ENCODE measurements around the gene OSER1.

OSER1 gene

GRCh38 chr20:44187772-44188709, 22.5 kb downstream of the OSER1 start:
- no peak for DNase-seq (ENCODE audit: low read depth, low spot score)
- WGBS (ENCODE audit: insufficient coverage, insufficient read length): 100% methylated on average over 2 of the region's 8 CpGs
- H3K27me3 ChIP-seq (ENCODE audit: control insufficient read depth, insufficient read depth, low read length): no peaks in the 10 kb centered on the region
- H3K36me3 ChIP-seq (ENCODE audit: control insufficient read depth, insufficient read depth, low read length): no peaks in the 10 kb centered on the region; the same call in 1 of the 2 replicates
- H3K9me3 ChIP-seq (ENCODE audit: control insufficient read depth, insufficient read depth, low read length): no peaks in the 10 kb centered on the region
- H3K4me3 ChIP-seq (ENCODE audit: low read length): no peak overlapping the region; the same call in 1 of the 2 replicates
- H3K4me1 ChIP-seq (ENCODE audit: control insufficient read depth, insufficient read depth, low read length): peaks cover 7% of the 10 kb centered on the region
- H3K27ac ChIP-seq (ENCODE audit: low read length): no peak overlapping the region

- DNase-seq (ENCODE audit: low read depth, low spot score): no peak
- Histone ChIP-seq H3K27me3 (ENCODE audit: control insufficient read depth, insufficient read depth, low read length) (no peaks in the 10 kb centered on the region), H3K4me1 (ENCODE audit: control insufficient read depth, insufficient read depth, low read length) (peaks cover 7% of the 10 kb centered on the region), H3K36me3 (ENCODE audit: control insufficient read depth, insufficient read depth, low read length) (no peaks in the 10 kb centered on the region; the same call in 1 of the 2 replicates), H3K9me3 (ENCODE audit: control insufficient read depth, insufficient read depth, low read length) (no peaks in the 10 kb centered on the region), H3K4me3 (ENCODE audit: low read length) (peak within 1 kb of the TSS; percentile 40; the same call in 1 of the 2 replicates), H3K27ac (ENCODE audit: low read length) (no peak within 1 kb of the TSS)
- no CpG with 5 or more reads among the region's 24 CpGs for WGBS (ENCODE audit: insufficient coverage, insufficient read length)
Measured at GRCh38 chr20:44187054-44187771, 23.4 kb downstream of the OSER1 start, which contains the start of gene JPH2. TSS of gene JPH2 (minus strand) at chr20:44187188. CDS start at chr20:44186705, 483 bp downstream.

GRCh38 chr20:44186674-44187053, 23.9 kb downstream of the OSER1 start:
- Histone ChIP-seq H3K27me3 (ENCODE audit: control insufficient read depth, insufficient read depth, low read length) (no peaks in the 10 kb centered on the region), H3K36me3 (ENCODE audit: control insufficient read depth, insufficient read depth, low read length) (no peaks in the 10 kb centered on the region; the same call in 1 of the 2 replicates), H3K9me3 (ENCODE audit: control insufficient read depth, insufficient read depth, low read length) (no peaks in the 10 kb centered on the region), H3K27ac (ENCODE audit: low read length) (no peak overlapping the region), H3K4me1 (ENCODE audit: control insufficient read depth, insufficient read depth, low read length) (peaks cover 7% of the 10 kb centered on the region), H3K4me3 (ENCODE audit: low read length) (peak overlapping the region; percentile 40; the same call in 1 of the 2 replicates)
- whole genome bisulfite sequencing (ENCODE audit: insufficient coverage, insufficient read length): no CpG with 5 or more reads among the region's 14 CpGs
- no peak for DNase-seq (ENCODE audit: low read depth, low spot score)

GRCh38 chr20:44186201-44186600, 24.4 kb downstream of the OSER1 start:
- Histone ChIP-seq H3K4me1 (ENCODE audit: control insufficient read depth, insufficient read depth, low read length) (peaks cover 7% of the 10 kb centered on the region), H3K27ac (ENCODE audit: low read length) (no peak overlapping the region), H3K9me3 (ENCODE audit: control insufficient read depth, insufficient read depth, low read length) (no peaks in the 10 kb centered on the region), H3K27me3 (ENCODE audit: control insufficient read depth, insufficient read depth, low read length) (no peaks in the 10 kb centered on the region), H3K36me3 (ENCODE audit: control insufficient read depth, insufficient read depth, low read length) (no peaks in the 10 kb centered on the region; the same call in 1 of the 2 replicates), H3K4me3 (ENCODE audit: low read length) (no peak overlapping the region)
- DNase-seq (ENCODE audit: low read depth, low spot score): no peak
- WGBS (ENCODE audit: insufficient coverage, insufficient read length): no CpG with 5 or more reads among the region's 14 CpGs

GRCh38 chr20:44185574-44185973, 25.0 kb downstream of the OSER1 start:
- no peaks in the 10 kb centered on the region for H3K27me3 ChIP-seq (ENCODE audit: control insufficient read depth, insufficient read depth, low read length)
- no peak for DNase-seq (ENCODE audit: low read depth, low spot score)
- H3K4me1 ChIP-seq (ENCODE audit: control insufficient read depth, insufficient read depth, low read length): peaks cover 7% of the 10 kb centered on the region
- H3K4me3 ChIP-seq (ENCODE audit: low read length): no peak overlapping the region
- H3K9me3 ChIP-seq (ENCODE audit: control insufficient read depth, insufficient read depth, low read length): no peaks in the 10 kb centered on the region
- no peaks in the 10 kb centered on the region; the same call in 1 of the 2 replicates for H3K36me3 ChIP-seq (ENCODE audit: control insufficient read depth, insufficient read depth, low read length)
- WGBS (ENCODE audit: insufficient coverage, insufficient read length): no CpG with 5 or more reads among the region's 4 CpGs
- no peak overlapping the region for H3K27ac ChIP-seq (ENCODE audit: low read length)

GRCh38 chr20:44183282-44183681, 27.3 kb downstream of the OSER1 start:
- Histone ChIP-seq H3K9me3 (ENCODE audit: control insufficient read depth, insufficient read depth, low read length) (no peaks in the 10 kb centered on the region), H3K27me3 (ENCODE audit: control insufficient read depth, insufficient read depth, low read length) (no peaks in the 10 kb centered on the region), H3K4me1 (ENCODE audit: control insufficient read depth, insufficient read depth, low read length) (peaks cover 7% of the 10 kb centered on the region), H3K36me3 (ENCODE audit: control insufficient read depth, insufficient read depth, low read length) (no peaks in the 10 kb centered on the region; the same call in 1 of the 2 replicates), H3K4me3 (ENCODE audit: low read length) (no peak overlapping the region), H3K27ac (ENCODE audit: low read length) (no peak overlapping the region)
- no peak for DNase-seq (ENCODE audit: low read depth, low spot score)
- no CpG with 5 or more reads among the region's 7 CpGs for WGBS (ENCODE audit: insufficient coverage, insufficient read length)

- Histone ChIP-seq H3K4me3 (ENCODE audit: low read length) (no peak overlapping the region), H3K36me3 (ENCODE audit: control insufficient read depth, insufficient read depth, low read length) (no peaks in the 10 kb centered on the region; the same call in 1 of the 2 replicates), H3K9me3 (ENCODE audit: control insufficient read depth, insufficient read depth, low read length) (no peaks in the 10 kb centered on the region), H3K27me3 (ENCODE audit: control insufficient read depth, insufficient read depth, low read length) (no peaks in the 10 kb centered on the region), H3K4me1 (ENCODE audit: control insufficient read depth, insufficient read depth, low read length) (peaks cover 7% of the 10 kb centered on the region), H3K27ac (ENCODE audit: low read length) (no peak overlapping the region)
- DNase-seq (ENCODE audit: low read depth, low spot score): no peak
- no CpG with 5 or more reads among the region's 3 CpGs for WGBS (ENCODE audit: insufficient coverage, insufficient read length)
Measured at GRCh38 chr20:44182863-44183262, 27.7 kb downstream of the OSER1 start.

- H3K27me3 ChIP-seq (ENCODE audit: control insufficient read depth, insufficient read depth, low read length): no peaks in the 10 kb centered on the region
- no peak overlapping the region for H3K4me3 ChIP-seq (ENCODE audit: low read length)
- H3K4me1 ChIP-seq (ENCODE audit: control insufficient read depth, insufficient read depth, low read length): peaks cover 4% of the 10 kb centered on the region; the same call in 1 of the 2 replicates
- no peak for DNase-seq (ENCODE audit: low read depth, low spot score)
- H3K36me3 ChIP-seq (ENCODE audit: control insufficient read depth, insufficient read depth, low read length): no peaks in the 10 kb centered on the region; the same call in 1 of the 2 replicates
- WGBS (ENCODE audit: insufficient coverage, insufficient read length): no CpG with 5 or more reads among the region's 13 CpGs
- H3K27ac ChIP-seq (ENCODE audit: low read length): no peak overlapping the region
- no peaks in the 10 kb centered on the region for H3K9me3 ChIP-seq (ENCODE audit: control insufficient read depth, insufficient read depth, low read length)
Measured at GRCh38 chr20:44182135-44182765, 28.3 kb downstream of the OSER1 start.

- DNase-seq (ENCODE audit: low read depth, low spot score): no peak
- no CpG with 5 or more reads among the region's 11 CpGs for WGBS (ENCODE audit: insufficient coverage, insufficient read length)
Measured at GRCh38 chr20:44181611-44182010, 29.0 kb downstream of the OSER1 start.

GRCh38 chr20:44180814-44181213, 29.8 kb downstream of the OSER1 start:
- Histone ChIP-seq H3K4me1 (ENCODE audit: control insufficient read depth, insufficient read depth, low read length) (no peaks in the 10 kb centered on the region; the same call in 1 of the 2 replicates), H3K9me3 (ENCODE audit: control insufficient read depth, insufficient read depth, low read length) (no peaks in the 10 kb centered on the region), H3K27ac (ENCODE audit: low read length) (no peak overlapping the region), H3K4me3 (ENCODE audit: low read length) (no peak overlapping the region), H3K27me3 (ENCODE audit: control insufficient read depth, insufficient read depth, low read length) (no peaks in the 10 kb centered on the region), H3K36me3 (ENCODE audit: control insufficient read depth, insufficient read depth, low read length) (no peaks in the 10 kb centered on the region)
- no CpG with 5 or more reads among the region's 9 CpGs for WGBS (ENCODE audit: insufficient coverage, insufficient read length)
- no peak for DNase-seq (ENCODE audit: low read depth, low spot score)

More at GRCh38 chr20:44181611-44182010, 29.0 kb downstream of the OSER1 start:
- H3K4me1 ChIP-seq (ENCODE audit: control insufficient read depth, insufficient read depth, low read length): peaks cover 2% of the 10 kb centered on the region; the same call in 1 of the 2 replicates
- H3K9me3 ChIP-seq (ENCODE audit: control insufficient read depth, insufficient read depth, low read length): no peaks in the 10 kb centered on the region
- no peaks in the 10 kb centered on the region; the same call in 1 of the 2 replicates for H3K36me3 ChIP-seq (ENCODE audit: control insufficient read depth, insufficient read depth, low read length)
- no peak overlapping the region for H3K27ac ChIP-seq (ENCODE audit: low read length)
- H3K27me3 ChIP-seq (ENCODE audit: control insufficient read depth, insufficient read depth, low read length): no peaks in the 10 kb centered on the region
- no peak overlapping the region for H3K4me3 ChIP-seq (ENCODE audit: low read length)

All from iPS DF 6.9 (cell line).